H1 (cell line): Measurements from ENCODE around the gene TCF7. TPM values are rescaled to one million over a fixed set of nuclear protein-coding genes. Genes with fewer than 3 reads are reported as not detected.

ENCODE experiments used
- CTCF ChIA-PET: fragments of 300-600 bp; sonication (Branson Sonifier 250); formaldehyde crosslinking; loops from one replicate; lab custom pipeline; 2021; ENCODE audit not compliant: partially characterized antibody; lab: Charles Lee
- POLR2A ChIA-PET: fragments of 300-600 bp; sonication (Branson Sonifier 250); formaldehyde crosslinking; loops from one replicate; lab custom pipeline; 2021; ENCODE audit warnings: inconsistent platforms; ENCODE audit not compliant: partially characterized antibody; lab: Charles Lee
- DNase-seq, 2 experiments: peaks; one replicate each; pipeline versions ENCODE4 v3.0.0 to v3.0.0-alpha.2; 2010 to 2022; ENCODE audit warnings: low spot score in 2 of 2, low read depth in 1 of 2, mixed read lengths in 1 of 2
- FAIRE-seq: peaks from 2 replicates; lab custom pipeline; 2011; peaks lifted over from hg19 to GRCh38; lab: Jason Lieb, UNC
- H2AFZ ChIP-seq: 2 replicates; pipeline ENCODE4 v1.8.1; 2012; ENCODE audit warnings: low read length, inconsistent platforms
- H2AK5ac ChIP-seq: 2 replicates; pipeline ENCODE4 v1.6.1; 2013; ENCODE audit warnings: low read depth, low read length
- H2BK120ac ChIP-seq: replicated peaks from 2 replicates; pipeline ENCODE3; 2013; ENCODE audit warnings: low read depth, low read length, inconsistent platforms
- H2BK12ac ChIP-seq: 2 replicates; pipeline ENCODE4 v1.6.1; 2013; ENCODE audit warnings: low read depth, low read length
- H2BK15ac ChIP-seq: 2 replicates; pipeline ENCODE4 v1.6.1; 2013; ENCODE audit warnings: low read length
- H2BK20ac ChIP-seq: 2 replicates; pipeline ENCODE4 v1.6.1; 2013; ENCODE audit warnings: low read length
- H2BK5ac ChIP-seq: 2 replicates; pipeline ENCODE4 v1.6.1; 2013; ENCODE audit warnings: low read depth, low read length
- H3K14ac ChIP-seq: 2 replicates; pipeline ENCODE4 v1.6.1; 2013; ENCODE audit warnings: inconsistent platforms; ENCODE audit not compliant: insufficient read length
- H3K18ac ChIP-seq: 2 replicates; pipeline ENCODE4 v1.6.1; 2013; ENCODE audit warnings: low read length; ENCODE audit errors: extremely low read depth
- H3K23ac ChIP-seq: 2 replicates; pipeline ENCODE4 v1.6.1; 2013; ENCODE audit warnings: inconsistent platforms; ENCODE audit not compliant: insufficient read length
- H3K23me2 ChIP-seq: 2 replicates; pipeline ENCODE4 v1.6.1; 2013; ENCODE audit warnings: low read depth, low read length
- H3K27ac ChIP-seq: 2 replicates; pipeline ENCODE4 v1.6.1; 2011; ENCODE audit warnings: low read depth, low read length, inconsistent platforms
- H3K27me3 ChIP-seq, 4 experiments: replicated peaks in 1 of 4; 1 replicate in 1 of 4; 2 replicates in 3 of 4; pipeline versions ENCODE4 v1.6.1 to v1.8.1; 2011 to 2013; ENCODE audit warnings: low read length in 3 of 4, mild to moderate bottlenecking in 3 of 4, inconsistent platforms in 2 of 4, mixed read lengths in 2 of 4, moderate library complexity in 1 of 4; ENCODE audit not compliant: control insufficient read depth in 3 of 4, insufficient read depth in 3 of 4; ENCODE audit errors: extremely low read depth in 1 of 4
- H3K36me3 ChIP-seq, 4 experiments: 2 replicates each; pipeline versions ENCODE4 v1.6.1 to v1.8.1; 2011 to 2013; ENCODE audit warnings: mild to moderate bottlenecking in 4 of 4, low read length in 3 of 4, moderate library complexity in 2 of 4, control low read depth in 1 of 4, inconsistent platforms in 1 of 4; ENCODE audit not compliant: insufficient read depth in 4 of 4, control insufficient read depth in 2 of 4
- H3K4ac ChIP-seq: replicated peaks from 2 replicates; pipeline ENCODE3; 2013; ENCODE audit warnings: low read length, low read depth, mixed read lengths, inconsistent platforms; ENCODE audit not compliant: insufficient read length
- H3K4me1 ChIP-seq, 4 experiments: replicated peaks in 1 of 4; 1 replicate in 1 of 4; 2 replicates in 3 of 4; pipeline versions ENCODE4 v1.6.1 to v1.8.1; 2011 to 2013; ENCODE audit warnings: low read length in 3 of 4, inconsistent platforms in 2 of 4, mixed read lengths in 1 of 4; ENCODE audit not compliant: insufficient read depth in 4 of 4, control insufficient read depth in 3 of 4
- H3K4me2 ChIP-seq, 2 experiments: 2 replicates each; pipeline versions ENCODE4 v1.6.1 to v1.8.1; 2011 to 2013; ENCODE audit warnings: low read depth in 2 of 2, low read length in 2 of 2, control low read depth in 1 of 2, inconsistent platforms in 1 of 2, mild to moderate bottlenecking in 1 of 2; ENCODE audit not compliant: insufficient read depth in 1 of 2
- H3K4me3 ChIP-seq, 4 experiments: fragments of 200-600, 300-600 bp in 1 of 4; sonication (generic), shearing (Covaris generic), sonication (Bioruptor Twin) in 1 of 4; 2 replicates each; pipeline versions ENCODE4 v1.5.1 to v1.8.1; 2011 to 2016; ENCODE audit warnings: low read length in 4 of 4, low read depth in 3 of 4, control low read depth in 2 of 4, inconsistent platforms in 2 of 4, mild to moderate bottlenecking in 2 of 4, mixed read lengths in 1 of 4, moderate library complexity in 1 of 4; ENCODE audit not compliant: insufficient read depth in 2 of 4; ENCODE audit errors: extremely low read depth in 1 of 4
- H3K56ac ChIP-seq: replicated peaks from 2 replicates; pipeline ENCODE3; 2013; ENCODE audit warnings: low read depth, mild to moderate bottlenecking, mixed read lengths, low read length, inconsistent platforms; ENCODE audit not compliant: insufficient read length
- H3K79me1 ChIP-seq: 2 replicates; pipeline ENCODE4 v1.6.1; 2013; ENCODE audit warnings: low read depth, low read length, control low read depth
- H3K79me2 ChIP-seq, 2 experiments: 2 replicates each; pipeline versions ENCODE4 v1.6.1 to v1.8.1; 2012 to 2013; ENCODE audit warnings: low read length in 2 of 2, mild to moderate bottlenecking in 2 of 2, inconsistent platforms in 1 of 2; ENCODE audit not compliant: insufficient read depth in 2 of 2, control insufficient read depth in 1 of 2
- H3K9ac ChIP-seq, 4 experiments: replicated peaks in 1 of 4; 1 replicate in 1 of 4; 2 replicates in 3 of 4; pipeline versions ENCODE4 v1.6.1 to v1.8.1; 2011 to 2013; ENCODE audit warnings: low read depth in 3 of 4, low read length in 3 of 4, control low read depth in 2 of 4, mild to moderate bottlenecking in 2 of 4, moderate library complexity in 2 of 4, inconsistent platforms in 1 of 4; ENCODE audit errors: extremely low read depth in 1 of 4
- H3K9me3 ChIP-seq, 2 experiments: 2 replicates each; pipeline versions ENCODE4 v1.6.1 to v1.8.1; 2012 to 2013; ENCODE audit warnings: mild to moderate bottlenecking in 2 of 2, moderate library complexity in 2 of 2, control low read depth in 1 of 2, inconsistent platforms in 1 of 2, low read depth in 1 of 2, low read length in 1 of 2, mixed read lengths in 1 of 2; ENCODE audit not compliant: insufficient read depth in 2 of 2
- H4K20me1 ChIP-seq, 2 experiments: replicated peaks in 1 of 2; 2 replicates each; pipeline versions ENCODE3 to v1.8.1; 2011 to 2013; ENCODE audit warnings: inconsistent platforms in 2 of 2, low read length in 2 of 2, mild to moderate bottlenecking in 1 of 2; ENCODE audit not compliant: insufficient read depth in 2 of 2, control insufficient read depth in 1 of 2
- H4K5ac ChIP-seq: 2 replicates; pipeline ENCODE4 v1.6.1; 2013; ENCODE audit warnings: low read length, low read depth, mixed read lengths, inconsistent platforms; ENCODE audit not compliant: insufficient read length
- H4K8ac ChIP-seq: 2 replicates; pipeline ENCODE4 v1.8.0; 2013; ENCODE audit warnings: mild to moderate bottlenecking, moderate library complexity, low read length, inconsistent platforms; ENCODE audit not compliant: insufficient read depth; ENCODE audit errors: extremely low read depth
- H4K91ac ChIP-seq: replicated peaks from 2 replicates; pipeline ENCODE3; 2013; ENCODE audit warnings: low read length, mixed read lengths, inconsistent platforms; ENCODE audit not compliant: insufficient read length
- CEBPB ChIP-seq: IDR thresholded peaks from 2 replicates; pipeline ENCODE4 v1.6.1; 2012; ENCODE audit warnings: low read depth, low read length
- GABPA ChIP-seq: IDR thresholded peaks from 2 replicates; pipeline ENCODE4 v1.6.1; 2011; ENCODE audit warnings: mild to moderate bottlenecking, low read length, moderate library complexity, borderline replicate concordance; ENCODE audit not compliant: insufficient read depth
- GTF2F1 ChIP-seq: IDR thresholded peaks from 2 replicates; pipeline ENCODE4 v1.6.1; 2012; ENCODE audit warnings: low read depth, low read length, improper control_type of control experiment, borderline replicate concordance
- HDAC2 ChIP-seq, 2 experiments: fragments of 300-600 bp in 1 of 2; sonication (generic) in 1 of 2; IDR thresholded peaks; 2 replicates each; pipeline ENCODE4 v1.6.1; 2011 to 2012; ENCODE audit warnings: low read depth in 2 of 2, low read length in 2 of 2, mild to moderate bottlenecking in 2 of 2, moderate library complexity in 2 of 2, borderline replicate concordance in 1 of 2, inconsistent platforms in 1 of 2
- KDM1A ChIP-seq: fragments of 200-600, 300-600 bp; sonication (generic); IDR thresholded peaks from 2 replicates; pipeline ENCODE4 v1.7.1; 2016; ENCODE audit warnings: mild to moderate bottlenecking, low read length, borderline replicate concordance
- KDM4A ChIP-seq: IDR thresholded peaks from one replicate; pipeline ENCODE4 v1.7.1; 2012; ENCODE audit warnings: low read depth, mild to moderate bottlenecking, moderate library complexity, low read length, inconsistent platforms; ENCODE audit not compliant: severe bottlenecking
- RAD21 ChIP-seq, 2 experiments: IDR thresholded peaks in 1 of 2; conservative IDR thresholded peaks in 1 of 2; 2 replicates each; pipeline ENCODE4 v1.6.1; 2011; ENCODE audit warnings: low read depth in 2 of 2, low read length in 2 of 2, improper control_type of control experiment in 1 of 2, inconsistent platforms in 1 of 2, mild to moderate bottlenecking in 1 of 2, moderate library complexity in 1 of 2
- TBP ChIP-seq: IDR thresholded peaks from 2 replicates; pipeline ENCODE4 v1.6.1; 2011; ENCODE audit warnings: low read depth, low read length, improper control_type of control experiment
- WGBS, 2 experiments: shearing (Covaris generic) in 1 of 2; methylation state at CpG; one replicate each; pipeline versions ENCODE4 v1.1.6 to v1.1.7; 2013 to 2015; ENCODE audit warnings: low lambda C conversion rate in 2 of 2, mixed read lengths in 2 of 2, inconsistent platforms in 1 of 2, low coverage in 1 of 2, missing lambda C conversion rate in 1 of 2; ENCODE audit not compliant: insufficient replicate concordance in 2 of 2, insufficient coverage in 1 of 2, insufficient read length in 1 of 2; ENCODE audit errors: extremely low coverage in 1 of 2, missing lambda C conversion rate in 1 of 2; 5-methylcytosine and 5-hydroxymethylcytosine counted together
- polyA plus RNA-seq, 7 experiments: library from polyadenylated mRNA; depleted of rRNA in 3 of 7; stranded (reverse) in 5 of 7; unstranded in 2 of 7; fragments of >200 nt in 5 of 7; fragments of 200-250 nt in 2 of 7; gene quantifications; 1 replicate in 5 of 7; 2 replicates in 1 of 7; 4 replicates in 1 of 7; pipeline versions ENCODE4 v1.2.1 to v1.2.3, GENCODE V29; 2011 to 2013; ENCODE audit warnings: missing spikeins in 2 of 7, mixed read lengths in 2 of 7
- total RNA-seq: library from RNA; stranded (reverse); fragmentation: NEBNext Ultra II Directional; extraction: Animal tissue kit (Norgen Biotek cat#: 25700); gene quantifications from 2 replicates; pipeline ENCODE4 v1.2.1, GENCODE V29; 2021
- TF ChIP-seq, protein P1 (sequence below): IDR thresholded peaks from 2 replicates; pipeline ENCODE4 v1.6.1; 2012; ENCODE audit warnings: inconsistent platforms
- TF ChIP-seq, protein P2 (sequence below): IDR thresholded peaks from 2 replicates; pipeline ENCODE4 v1.6.1; 2012; ENCODE audit warnings: inconsistent platforms

Gene TCF7
- total and polyA plus RNA-seq, 2 of the 8 experiments (the other 6 are each of a cell fraction or from before 2014, with no cell fraction given), result 4.7 to 8.5 TPM

DNA sequence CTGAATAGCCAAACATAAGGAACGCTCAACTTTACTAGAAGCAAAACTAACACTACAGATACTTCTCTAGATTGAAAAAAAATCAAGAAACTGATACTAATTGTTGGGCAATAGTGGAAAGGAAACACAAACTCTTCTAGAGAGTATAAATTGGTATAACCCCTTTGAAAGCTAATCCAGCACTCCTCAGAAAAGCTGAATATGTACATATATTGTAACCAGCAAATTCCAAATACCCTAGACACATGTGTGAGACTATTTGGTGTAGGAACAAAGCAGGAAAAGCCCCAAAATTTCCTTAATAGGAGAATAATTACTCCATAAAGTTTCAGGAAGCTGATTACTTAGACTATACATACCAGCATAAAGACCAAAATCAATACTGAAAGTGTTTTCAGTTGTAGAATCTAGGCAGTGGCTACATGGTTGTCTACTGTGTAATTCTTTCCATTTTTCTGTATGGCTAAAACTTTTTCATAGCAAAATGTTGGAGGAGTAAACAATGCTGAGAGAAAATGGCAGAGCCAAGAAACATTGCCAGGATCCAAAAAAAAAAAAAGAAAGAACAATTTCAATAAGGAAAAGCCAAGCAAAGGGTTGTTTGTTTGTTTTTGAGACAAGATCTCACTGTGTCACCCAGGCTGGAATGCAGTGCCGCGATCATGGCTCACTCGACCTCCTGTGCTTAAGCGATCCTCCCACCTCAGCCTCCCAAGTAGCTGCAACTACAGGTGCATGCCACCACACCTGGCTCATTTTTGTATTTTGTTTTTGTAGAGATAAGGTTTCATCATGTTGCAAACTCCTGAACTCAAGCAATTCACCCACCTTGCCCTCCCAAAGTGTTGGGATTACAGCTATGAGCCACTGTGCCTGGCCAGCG, 47.3 kb downstream of the TCF7 start:
- Histone ChIP-seq H3K36me3 (peaks cover 8 to 58% (median 30%) of the 10 kb centered on the region in 4 experiments), H3K23me2 (no peaks in the 10 kb centered on the region), H2BK15ac (no peak overlapping the region), H3K23ac (no peak overlapping the region), H3K18ac (no peak overlapping the region), H2BK5ac (no peak overlapping the region), H3K27ac (no peak overlapping the region), H2BK12ac (no peak overlapping the region), H3K4me3 (no peak overlapping the region), H4K20me1 (peaks cover under 1 to 2% of the 10 kb centered on the region in 2 experiments), H4K5ac (no peak overlapping the region), H2AFZ (no peak overlapping the region), H3K4me2 (no peak overlapping the region), H3K27me3 (no peaks in the 10 kb centered on the region), H2BK20ac (no peak overlapping the region), H3K4ac (no peak overlapping the region), H4K91ac (no peak overlapping the region), H4K8ac (no peak overlapping the region), H3K79me2 (peaks cover 0 to 4% of the 10 kb centered on the region in 2 experiments; a peak in 1 of 4 replicates), H3K9me3 (no peaks in the 10 kb centered on the region), H3K9ac (no peak overlapping the region), H2AK5ac (no peak overlapping the region), H3K4me1 (no peaks in the 10 kb centered on the region), H2BK120ac (no peak overlapping the region), H3K56ac (no peak overlapping the region), H3K14ac (no peak overlapping the region), H3K79me1 (no peaks in the 10 kb centered on the region)
- no peak for DNase-seq
- CTCF ChIA-PET, result interaction anchor here (1.0 to 5.4 kb wide), 7 partner anchors 11 to 127 kb away, joined by 3 to 20 read pairs (median 9); no protein-coding TSS in a partner anchor
- 100% methylated on average over 6 of the region's 6 CpGs; no CpG with 5 or more reads in 1 of the 2 experiments for WGBS, 2 experiments
- FAIRE-seq, result no peak
- POLR2A ChIA-PET, result interaction anchor here (0.8 to 4.7 kb wide), 5 partner anchors 9 to 15 kb away, joined by 3 to 31 read pairs (median 4); partner anchors contain the start of gene SKP1
- TF ChIP-seq TBP, result no peak
- no peak for TF ChIP-seq GTF2F1
- TF ChIP-seq KDM1A, result no peak
- no peak for TF ChIP-seq CEBPB
- TF ChIP-seq, protein P1, sequence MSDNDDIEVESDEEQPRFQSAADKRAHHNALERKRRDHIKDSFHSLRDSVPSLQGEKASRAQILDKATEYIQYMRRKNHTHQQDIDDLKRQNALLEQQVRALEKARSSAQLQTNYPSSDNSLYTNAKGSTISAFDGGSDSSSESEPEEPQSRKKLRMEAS, result no peak
- TF ChIP-seq KDM4A, result no peak
- TF ChIP-seq RAD21 (IDR thresholded peaks at IDR 0.05 in 1 of 2, conservative IDR thresholded peaks at IDR 0.05 in 1 of 2; ENCODE audit: low read depth in 2 of 2, low read length in 2 of 2), result no peak
- no peak for TF ChIP-seq GABPA
- no peak for TF ChIP-seq HDAC2 (IDR thresholded peaks at IDR 0.05; ENCODE audit: borderline replicate concordance in 1 of 2, low read depth in 2 of 2, low read length in 2 of 2)
- TF ChIP-seq, protein P2, sequence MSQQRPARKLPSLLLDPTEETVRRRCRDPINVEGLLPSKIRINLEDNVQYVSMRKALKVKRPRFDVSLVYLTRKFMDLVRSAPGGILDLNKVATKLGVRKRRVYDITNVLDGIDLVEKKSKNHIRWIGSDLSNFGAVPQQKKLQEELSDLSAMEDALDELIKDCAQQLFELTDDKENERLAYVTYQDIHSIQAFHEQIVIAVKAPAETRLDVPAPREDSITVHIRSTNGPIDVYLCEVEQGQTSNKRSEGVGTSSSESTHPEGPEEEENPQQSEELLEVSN, result no peak
